CD4-positive, alpha-beta T cell (primary cell): ENCODE measurements around the gene CCDC182. TPM values are rescaled to one million over a fixed set of nuclear protein-coding genes. Genes with fewer than 3 reads are reported as not detected.

ENCODE experiments used
- ATAC-seq: fragments of 200-7000 bp; cut with Tn5 transposase; one replicate; pipeline ENCODE4 v1.10.0; 2022; ENCODE audit warnings: mild to moderate bottlenecking; ENCODE audit not compliant: poor library complexity
- CTCF ChIA-PET: fragments of 350-600 bp; sonication (Branson Sonifier 250); formaldehyde crosslinking; loops from one replicate; lab custom pipeline; 2021; ENCODE audit warnings: antibody characterized with exemption, inconsistent platforms; lab: Charles Lee
- POLR2A ChIA-PET: fragments of 350-600 bp; sonication (Branson Sonifier 250); formaldehyde crosslinking; loops from one replicate; lab custom pipeline; 2021; ENCODE audit warnings: antibody characterized with exemption, inconsistent platforms; lab: Charles Lee
- DNase-seq, 14 experiments: peaks; one replicate each; pipeline ENCODE4 v3.0.0-alpha.2; 2013 to 2020; ENCODE audit warnings: mixed read lengths in 2 of 14
- H3K27ac ChIP-seq, 2 donors: one replicate each; pipeline versions ENCODE4 v1.5.1 to v1.7.0; 2013; ENCODE audit warnings: low read length in 2 of 2, low read depth in 1 of 2, mild to moderate bottlenecking in 1 of 2
- H3K27me3 ChIP-seq, 2 experiments: 1 replicate in 1 of 2; 2 replicates in 1 of 2; pipeline versions ENCODE4 v1.6.1 to v1.7.0; 2013; ENCODE audit warnings: low read length in 2 of 2, control low read depth in 1 of 2, mild to moderate bottlenecking in 1 of 2, moderate library complexity in 1 of 2; ENCODE audit not compliant: insufficient read depth in 2 of 2, control insufficient read depth in 1 of 2
- H3K36me3 ChIP-seq: one replicate; pipeline ENCODE4 v1.6.1; 2013; ENCODE audit warnings: low read length, control low read depth; ENCODE audit not compliant: insufficient read depth
- H3K4me1 ChIP-seq: one replicate; pipeline ENCODE4 v1.6.1; 2013; ENCODE audit warnings: low read length, control low read depth; ENCODE audit not compliant: insufficient read depth
- H3K4me3 ChIP-seq: one replicate; pipeline ENCODE4 v1.5.1; 2013; ENCODE audit warnings: mild to moderate bottlenecking, low read length, moderate library complexity
- H3K9me3 ChIP-seq, 2 experiments: 1 replicate in 1 of 2; 2 replicates in 1 of 2; pipeline versions ENCODE4 v1.6.1 to v1.7.0; 2013; ENCODE audit warnings: low read length in 2 of 2, mild to moderate bottlenecking in 2 of 2, control low read depth in 1 of 2, moderate library complexity in 1 of 2; ENCODE audit not compliant: control insufficient read depth in 1 of 2, insufficient read depth in 1 of 2
- H3K27ac Mint-ChIP-seq: one replicate; pipeline ENCODE4 v1.8.0; 2020; ENCODE audit warnings: mixed read lengths
- H3K27me3 Mint-ChIP-seq: one replicate; pipeline ENCODE4 v1.8.0; 2021; ENCODE audit warnings: mixed read lengths
- H3K36me3 Mint-ChIP-seq: one replicate; pipeline ENCODE4 v1.8.0; 2021; ENCODE audit warnings: low read depth, mixed read lengths
- H3K4me1 Mint-ChIP-seq: one replicate; pipeline ENCODE4 v1.8.0; 2021; ENCODE audit warnings: low read depth, mixed read lengths
- H3K4me3 Mint-ChIP-seq: one replicate; pipeline ENCODE4 v1.8.0; 2020; ENCODE audit warnings: mild to moderate bottlenecking, mixed read lengths
- H3K9me3 Mint-ChIP-seq: one replicate; pipeline ENCODE4 v1.8.0; 2020; ENCODE audit warnings: mixed read lengths
- intact Hi-C, 2 experiments: fragments of 100-400 bp; cut with DNase I in 1 of 2; cut with micrococcal nuclease in 1 of 2; formaldehyde crosslinking; loops; one replicate each; pipeline versions ENCODE4 v1.15.1 to v1.9.0; 2023 to 2025; cut with DNase I, micrococcal nuclease
- total RNA-seq, 174 experiments: library from RNA in 2 of 174; stranded (reverse) in 2 of 174; gene quantifications; one replicate each; pipeline ENCODE4 v1.2.3 and lab custom pipeline; 2021 to 2026
- TF ChIP-seq, protein P1 (sequence below): fragments of 200-600 bp; IDR thresholded peaks from one replicate; pipeline ENCODE4 v1.8.0; 2022; ENCODE audit warnings: antibody characterized with exemption, mild to moderate bottlenecking

Gene CCDC182
- total RNA-seq, 2 experiments from 2014 or later = not detected

DNA sequence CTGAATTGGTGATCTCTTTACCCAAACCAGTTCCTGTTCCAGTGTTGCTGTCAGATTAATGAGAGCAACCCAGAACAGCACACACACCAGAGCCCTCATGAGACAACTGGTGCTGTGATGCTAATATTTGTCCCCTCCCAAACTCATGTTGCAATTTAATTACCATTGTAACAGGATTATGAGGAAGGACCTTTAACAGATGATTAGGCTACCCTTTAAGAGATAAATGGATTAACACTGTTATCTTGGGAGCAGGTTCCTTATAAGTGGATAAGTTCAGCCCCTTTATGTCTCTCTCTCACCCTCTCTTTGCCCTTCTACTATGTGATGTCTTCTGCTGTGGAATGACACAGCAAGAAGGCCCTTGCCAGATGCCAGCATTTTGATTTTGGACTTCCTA, 1.1 kb upstream of the CCDC182 start:
- no peaks in the 10 kb centered on the region for H3K27me3 ChIP-seq
- ChIA-PET CTCF (interaction anchor here (3.0 kb wide), 1 partner anchor 504 kb away, joined by 18 read pairs; no protein-coding TSS in a partner anchor), POLR2A (no interaction called here)
- no peak overlapping the region for H3K4me3 Mint-ChIP-seq
- H3K36me3 Mint-ChIP-seq = no peaks in the 10 kb centered on the region
- no peaks in the 10 kb centered on the region for H3K9me3 Mint-ChIP-seq
- H3K27me3 Mint-ChIP-seq = peaks cover 9% of the 10 kb centered on the region
- no peaks in the 10 kb centered on the region for H3K36me3 ChIP-seq
- DNase-seq (no peak), ATAC-seq (no peak)
- no peak overlapping the region for H3K4me3 ChIP-seq
- TF ChIP-seq, protein P1, sequence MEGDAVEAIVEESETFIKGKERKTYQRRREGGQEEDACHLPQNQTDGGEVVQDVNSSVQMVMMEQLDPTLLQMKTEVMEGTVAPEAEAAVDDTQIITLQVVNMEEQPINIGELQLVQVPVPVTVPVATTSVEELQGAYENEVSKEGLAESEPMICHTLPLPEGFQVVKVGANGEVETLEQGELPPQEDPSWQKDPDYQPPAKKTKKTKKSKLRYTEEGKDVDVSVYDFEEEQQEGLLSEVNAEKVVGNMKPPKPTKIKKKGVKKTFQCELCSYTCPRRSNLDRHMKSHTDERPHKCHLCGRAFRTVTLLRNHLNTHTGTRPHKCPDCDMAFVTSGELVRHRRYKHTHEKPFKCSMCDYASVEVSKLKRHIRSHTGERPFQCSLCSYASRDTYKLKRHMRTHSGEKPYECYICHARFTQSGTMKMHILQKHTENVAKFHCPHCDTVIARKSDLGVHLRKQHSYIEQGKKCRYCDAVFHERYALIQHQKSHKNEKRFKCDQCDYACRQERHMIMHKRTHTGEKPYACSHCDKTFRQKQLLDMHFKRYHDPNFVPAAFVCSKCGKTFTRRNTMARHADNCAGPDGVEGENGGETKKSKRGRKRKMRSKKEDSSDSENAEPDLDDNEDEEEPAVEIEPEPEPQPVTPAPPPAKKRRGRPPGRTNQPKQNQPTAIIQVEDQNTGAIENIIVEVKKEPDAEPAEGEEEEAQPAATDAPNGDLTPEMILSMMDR = no peak
- H3K27ac ChIP-seq = no peak overlapping the region
- no peaks in the 10 kb centered on the region for H3K4me1 Mint-ChIP-seq
- intact Hi-C loops = loop anchor here in 1 of 2 experiments (2.0 to 5.0 kb wide), 2 partner anchors 86 to 149 kb away; no protein-coding TSS in a partner anchor
- no peaks in the 10 kb centered on the region for H3K9me3 ChIP-seq
- H3K27ac Mint-ChIP-seq = no peak overlapping the region
- no peaks in the 10 kb centered on the region for H3K4me1 ChIP-seq

DNA sequence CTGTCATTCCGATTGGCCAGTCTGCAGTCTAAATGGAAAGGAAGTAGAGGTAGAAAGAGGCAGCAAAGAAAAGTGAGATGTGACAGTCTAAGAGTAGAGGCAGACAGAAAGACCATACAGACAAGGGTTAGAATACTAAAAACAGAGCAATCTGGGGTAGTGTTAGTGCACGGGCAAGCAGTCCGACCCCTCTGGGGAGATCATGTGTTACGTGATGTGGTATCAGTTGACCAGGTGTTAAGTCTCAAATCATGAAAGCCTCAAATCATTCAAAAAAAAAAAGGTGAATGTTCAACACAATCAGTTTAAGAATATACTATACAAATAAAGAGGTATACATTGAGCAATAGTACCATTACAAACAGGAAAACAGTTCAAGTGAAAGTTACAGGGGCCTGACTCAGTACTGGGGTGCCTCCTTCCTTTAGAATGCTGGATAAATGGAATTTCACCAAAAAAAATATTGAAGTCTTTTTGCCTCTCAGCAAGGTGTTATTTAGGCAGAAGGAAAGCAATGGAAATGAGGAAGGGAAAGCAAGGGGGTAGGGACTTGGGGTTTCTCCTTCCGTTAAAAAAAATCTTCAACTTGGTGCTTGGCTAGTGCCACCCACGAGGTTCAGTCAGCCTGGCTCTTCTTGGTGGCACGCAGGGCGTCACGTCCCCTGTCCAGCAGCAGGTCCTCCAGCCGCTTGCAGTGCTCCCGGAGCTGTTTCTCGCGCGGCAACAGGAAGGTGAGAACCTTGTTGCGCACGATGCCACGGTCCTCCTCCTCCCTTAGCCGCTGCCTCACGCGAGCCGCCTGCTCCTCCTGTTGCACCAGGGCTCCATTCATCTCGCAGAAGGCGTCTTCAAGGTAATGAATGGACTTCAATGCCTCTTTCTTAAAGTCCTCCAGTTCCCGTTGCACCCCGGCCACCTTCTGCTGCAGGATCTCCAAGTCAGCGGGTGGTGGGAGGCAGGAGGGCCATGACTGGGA, 616 bp downstream of the CCDC182 start:
- H3K27ac Mint-ChIP-seq = no peak overlapping the region
- H3K27me3 ChIP-seq = no peaks in the 10 kb centered on the region
- no peak overlapping the region for H3K27ac ChIP-seq
- no peaks in the 10 kb centered on the region for H3K36me3 ChIP-seq
- TF ChIP-seq, protein P1 = no peak
- H3K4me3 ChIP-seq = no peak overlapping the region
- H3K4me1 ChIP-seq = no peaks in the 10 kb centered on the region
- ATAC-seq (no peak), DNase-seq (no peak)
- no peak overlapping the region for H3K4me3 Mint-ChIP-seq
- intact Hi-C loops = loop anchor here in 1 of 2 experiments (5.0 kb wide), 1 partner anchor 88 kb away; no protein-coding TSS in a partner anchor
- ChIA-PET CTCF (no interaction called here), POLR2A (interaction anchor here (0.9 kb wide), 1 partner anchor 502 kb away, joined by 5 read pairs; no protein-coding TSS in a partner anchor)
- no peaks in the 10 kb centered on the region for H3K9me3 Mint-ChIP-seq
- no peaks in the 10 kb centered on the region for H3K9me3 ChIP-seq
- H3K27me3 Mint-ChIP-seq = peaks cover 4% of the 10 kb centered on the region
- H3K36me3 Mint-ChIP-seq = no peaks in the 10 kb centered on the region
- H3K4me1 Mint-ChIP-seq = no peaks in the 10 kb centered on the region

DNA sequence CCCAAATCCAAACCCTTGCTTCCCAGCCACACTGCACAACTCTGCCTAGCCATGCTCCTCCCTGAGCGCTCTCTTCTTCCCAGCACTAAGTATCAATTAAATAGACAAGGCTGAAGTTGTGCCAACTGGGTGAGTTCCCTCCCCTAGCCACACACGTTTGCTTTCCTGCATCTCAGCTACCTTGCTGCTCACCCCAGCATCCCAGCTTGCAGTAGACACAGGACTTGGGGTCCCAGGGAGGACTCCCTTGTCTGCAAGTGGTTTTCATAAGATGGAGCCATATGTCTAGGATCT, 4.9 kb downstream of the CCDC182 start:
- no peak for DNase-seq
- no peak overlapping the region for H3K4me3 ChIP-seq
- intact Hi-C loops = no loop called here
- no peaks in the 10 kb centered on the region for H3K9me3 Mint-ChIP-seq
- no peak overlapping the region for H3K4me3 Mint-ChIP-seq
- no peak overlapping the region for H3K27ac ChIP-seq
- no peak overlapping the region for H3K27ac Mint-ChIP-seq
- ChIA-PET CTCF (no interaction called here), POLR2A (no interaction called here)
- TF ChIP-seq, protein P1 = no peak
- H3K27me3 ChIP-seq = no peaks in the 10 kb centered on the region
- no peaks in the 10 kb centered on the region for H3K27me3 Mint-ChIP-seq
- H3K36me3 ChIP-seq = no peaks in the 10 kb centered on the region
- no peaks in the 10 kb centered on the region for H3K9me3 ChIP-seq
- H3K4me1 ChIP-seq = no peaks in the 10 kb centered on the region
- H3K4me1 Mint-ChIP-seq = no peaks in the 10 kb centered on the region
- no peaks in the 10 kb centered on the region for H3K36me3 Mint-ChIP-seq
- ATAC-seq = no peak
